ENCODE measurements around the gene H3-3A. TPM values are rescaled to one million over a fixed set of nuclear protein-coding genes. Genes with fewer than 3 reads are reported as not detected.

Gene H3-3A
- total RNA-seq, 4 donors from 2014 or later, result 261 to 572 (median 348) TPM

DNA sequence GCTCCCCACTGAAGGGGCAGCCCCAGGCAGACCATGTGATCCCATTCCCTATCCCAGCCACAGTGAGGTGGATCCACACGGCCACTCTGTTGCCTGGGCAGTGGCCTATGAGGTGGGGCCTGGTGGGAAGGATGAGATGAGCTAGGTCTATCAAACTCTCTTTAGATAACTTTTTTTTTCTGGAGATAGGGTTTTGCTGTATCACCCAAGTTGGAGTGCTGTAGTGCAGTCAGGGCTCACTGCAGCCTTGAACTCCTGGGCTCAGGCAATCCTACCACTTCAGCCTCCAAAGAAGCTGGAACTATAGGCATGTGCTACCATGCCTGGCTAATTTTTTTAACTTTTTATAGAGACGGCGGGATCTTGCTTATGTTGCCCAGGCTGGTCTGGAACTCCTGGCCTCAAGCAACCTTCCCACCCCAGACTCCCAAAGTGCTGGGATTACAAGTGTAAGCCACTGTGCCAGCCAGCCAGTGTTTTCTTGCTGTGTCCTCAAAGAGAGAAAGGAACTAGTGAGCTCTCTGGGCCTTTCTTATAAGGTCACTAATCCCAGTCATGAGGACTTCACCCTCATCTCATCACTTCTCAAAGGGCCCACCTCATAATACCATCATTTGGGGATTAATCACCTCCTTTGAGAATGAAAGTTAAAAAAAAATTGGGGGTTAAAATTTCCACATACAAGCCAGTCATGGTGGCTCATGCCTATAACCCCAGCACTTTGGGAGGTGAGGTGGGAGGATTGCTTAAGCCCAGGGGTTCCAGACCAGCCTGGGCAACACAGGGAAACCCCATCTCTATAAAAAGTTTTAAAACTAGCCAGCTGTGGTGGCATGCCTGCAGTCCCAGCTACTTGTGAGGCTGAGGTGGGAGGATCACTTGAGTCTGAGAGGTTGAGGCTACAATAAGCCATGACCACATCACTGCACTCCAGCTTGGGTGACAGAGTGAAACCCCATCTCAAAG, 36.6 kb downstream of the H3-3A start:
- TF ChIP-seq, protein P1, sequence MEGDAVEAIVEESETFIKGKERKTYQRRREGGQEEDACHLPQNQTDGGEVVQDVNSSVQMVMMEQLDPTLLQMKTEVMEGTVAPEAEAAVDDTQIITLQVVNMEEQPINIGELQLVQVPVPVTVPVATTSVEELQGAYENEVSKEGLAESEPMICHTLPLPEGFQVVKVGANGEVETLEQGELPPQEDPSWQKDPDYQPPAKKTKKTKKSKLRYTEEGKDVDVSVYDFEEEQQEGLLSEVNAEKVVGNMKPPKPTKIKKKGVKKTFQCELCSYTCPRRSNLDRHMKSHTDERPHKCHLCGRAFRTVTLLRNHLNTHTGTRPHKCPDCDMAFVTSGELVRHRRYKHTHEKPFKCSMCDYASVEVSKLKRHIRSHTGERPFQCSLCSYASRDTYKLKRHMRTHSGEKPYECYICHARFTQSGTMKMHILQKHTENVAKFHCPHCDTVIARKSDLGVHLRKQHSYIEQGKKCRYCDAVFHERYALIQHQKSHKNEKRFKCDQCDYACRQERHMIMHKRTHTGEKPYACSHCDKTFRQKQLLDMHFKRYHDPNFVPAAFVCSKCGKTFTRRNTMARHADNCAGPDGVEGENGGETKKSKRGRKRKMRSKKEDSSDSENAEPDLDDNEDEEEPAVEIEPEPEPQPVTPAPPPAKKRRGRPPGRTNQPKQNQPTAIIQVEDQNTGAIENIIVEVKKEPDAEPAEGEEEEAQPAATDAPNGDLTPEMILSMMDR (IDR thresholded peaks at IDR 0.05), result no peak
- TF ChIP-seq POLR2A (IDR thresholded peaks at IDR 0.05), result no peak
- Histone ChIP-seq H3K9me3 (no peaks in the 10 kb centered on the region), H3K4me3 (no peak overlapping the region), H3K27me3 (no peaks in the 10 kb centered on the region), H3K4me1 (peaks cover 0 to 3% of the 10 kb centered on the region in 2 donors), H3K27ac (no peak overlapping the region), H3K36me3 (no peaks in the 10 kb centered on the region)
- intact Hi-C loops (cut with DNase I; ENCODE audit: low total_unique reads), result no loop called here
- DNase-seq, result no peak

DNA sequence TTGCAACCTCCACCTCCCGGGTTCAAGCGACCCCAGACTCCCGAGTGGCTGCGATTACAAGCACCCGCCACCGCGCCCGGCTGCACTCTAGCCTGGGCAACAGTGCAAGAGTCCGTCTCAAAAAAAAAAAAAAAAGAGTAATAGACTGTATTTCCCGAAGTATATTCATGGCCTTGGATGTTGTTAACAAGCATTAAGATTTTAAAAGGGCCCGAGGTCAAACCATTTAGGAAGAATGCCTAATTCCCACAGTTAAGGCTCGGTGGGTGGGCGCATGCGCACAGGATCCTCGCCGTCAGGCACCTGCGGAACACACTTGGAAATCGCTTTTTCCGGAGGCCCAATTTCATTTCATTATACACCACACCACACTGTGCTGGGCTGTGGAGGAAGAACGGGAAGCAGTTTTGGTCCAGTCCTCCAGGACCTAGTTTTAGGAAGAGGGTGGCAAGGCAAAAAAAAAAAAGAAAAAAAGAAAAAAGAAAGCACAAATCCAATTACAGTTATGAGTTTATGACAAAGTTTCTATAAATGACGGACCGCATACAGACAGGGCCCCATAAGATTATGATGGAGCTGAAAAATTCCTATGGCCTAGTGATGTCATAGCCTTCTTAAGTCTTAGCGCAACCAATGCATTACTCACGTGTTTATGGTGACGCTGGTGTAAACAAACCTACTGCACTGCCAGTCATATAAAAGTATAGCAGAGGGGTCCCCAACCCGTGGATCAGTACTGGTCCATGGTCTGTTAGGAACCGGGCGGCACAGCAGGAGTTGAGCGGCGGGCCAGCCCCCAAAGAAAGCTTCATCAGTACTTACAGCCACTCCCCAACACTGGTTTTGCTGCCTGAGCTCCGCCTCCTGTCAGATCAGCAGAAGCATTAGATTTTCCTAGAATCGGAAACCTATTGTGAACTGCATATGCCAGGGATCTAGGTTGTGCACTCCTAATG, 38.2 kb downstream of the H3-3A start:
- H3K27me3 ChIP-seq, result no peaks in the 10 kb centered on the region
- no peaks in the 10 kb centered on the region for H3K36me3 ChIP-seq
- no peaks in the 10 kb centered on the region for H3K9me3 ChIP-seq
- DNase-seq, result no peak
- TF ChIP-seq, protein P1 (IDR thresholded peaks at IDR 0.05), result no peak
- H3K27ac ChIP-seq, result no peak overlapping the region
- peak overlapping the region; percentile 15 to 30 for H3K4me3 ChIP-seq
- intact Hi-C loops (cut with DNase I; ENCODE audit: low total_unique reads), result no loop called here
- peaks cover 0 to 3% of the 10 kb centered on the region in 2 donors for H3K4me1 ChIP-seq

DNA sequence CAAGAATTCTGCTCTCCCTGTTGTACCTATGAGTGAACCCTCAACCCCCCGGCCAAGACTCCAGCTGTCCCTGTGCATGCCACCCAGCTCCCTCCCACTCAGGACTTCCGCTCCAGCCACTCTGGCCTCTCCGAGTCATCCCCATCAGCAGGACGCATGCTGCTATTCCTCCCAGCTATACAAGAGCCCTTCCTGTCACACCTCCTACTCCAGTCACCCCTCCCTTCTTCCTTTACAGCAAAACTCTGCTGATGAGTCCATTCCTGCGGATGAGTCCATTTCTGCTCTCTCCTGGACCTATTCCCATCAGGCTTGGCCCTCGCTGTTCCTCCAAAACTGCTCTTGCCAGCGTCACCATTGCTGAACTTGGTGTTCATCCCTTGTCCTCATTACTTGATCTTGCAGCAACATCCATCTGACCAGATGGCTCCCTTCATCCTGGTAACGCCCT, 42.2 kb downstream of the H3-3A start:
- H3K27ac ChIP-seq, result no peak overlapping the region
- peaks cover 0 to 3% of the 10 kb centered on the region in 2 donors for H3K4me1 ChIP-seq
- no peak for DNase-seq
- H3K4me3 ChIP-seq, result no peak overlapping the region
- TF ChIP-seq, protein P1 (IDR thresholded peaks at IDR 0.05), result no peak
- no peaks in the 10 kb centered on the region for H3K27me3 ChIP-seq
- intact Hi-C loops (cut with DNase I; ENCODE audit: low total_unique reads), result no loop called here
- H3K36me3 ChIP-seq, result no peaks in the 10 kb centered on the region
- H3K9me3 ChIP-seq, result no peaks in the 10 kb centered on the region

DNA sequence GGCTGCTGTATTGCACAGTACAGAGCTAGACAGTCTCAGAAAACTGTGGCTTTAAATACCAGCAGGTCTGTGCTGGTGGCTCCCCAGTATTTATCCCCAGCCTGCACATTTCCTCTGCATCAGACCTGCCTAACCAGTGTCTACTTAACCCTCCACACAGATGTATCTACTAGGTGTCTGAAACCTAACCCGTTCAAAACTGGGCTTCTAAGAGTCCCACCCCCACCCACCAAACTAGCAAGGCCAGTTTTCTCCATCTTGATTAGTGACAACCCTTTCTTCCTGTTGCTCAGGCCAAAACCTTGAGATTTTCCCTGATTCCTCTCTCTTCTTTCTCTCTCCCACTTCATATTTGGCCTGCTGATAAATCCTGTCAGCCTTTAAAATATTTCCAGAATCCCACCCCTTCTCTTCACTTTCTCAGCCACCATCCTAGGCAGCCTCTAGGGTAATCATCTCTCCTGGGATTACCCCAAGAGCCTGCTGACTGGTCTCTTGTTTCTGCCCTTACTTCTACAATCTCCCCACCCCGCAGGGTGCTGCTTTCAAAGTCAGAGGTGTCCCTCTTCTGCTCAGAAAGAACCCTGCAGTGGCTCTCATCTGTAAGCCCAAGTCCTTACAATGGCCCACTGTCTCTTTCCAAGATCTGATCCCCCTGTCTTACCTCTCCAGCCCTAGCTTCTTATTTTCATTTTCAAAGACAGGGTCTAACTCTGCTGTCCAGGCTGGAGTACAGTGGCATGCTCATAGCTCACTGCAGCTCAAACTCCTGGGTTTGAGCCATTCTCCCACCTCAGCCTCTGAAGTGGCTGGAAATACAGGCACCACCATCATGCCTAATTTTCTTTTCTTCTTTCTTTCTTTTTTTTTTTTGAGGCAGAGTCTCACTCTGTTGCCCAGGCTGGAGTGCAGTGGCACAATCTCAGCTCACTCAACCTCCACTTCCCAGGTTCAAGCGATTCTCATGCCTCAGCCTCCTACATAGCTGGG, 45.2 kb downstream of the H3-3A start:
- Histone ChIP-seq H3K27me3 (no peaks in the 10 kb centered on the region), H3K27ac (peak overlapping the region; percentile 92 to 99), H3K4me1 (no peaks in the 10 kb centered on the region), H3K4me3 (no peak overlapping the region), H3K9me3 (no peaks in the 10 kb centered on the region), H3K36me3 (no peaks in the 10 kb centered on the region)
- no peak for DNase-seq
- TF ChIP-seq, protein P1 (IDR thresholded peaks at IDR 0.05), result no peak
- TF ChIP-seq POLR2A (IDR thresholded peaks at IDR 0.05), result no peak
- intact Hi-C loops (cut with DNase I; ENCODE audit: low total_unique reads), result no loop called here

Measured in uterus (tissue), 4 donors.